Endodermal cell (in vitro differentiated cells): ENCODE data around the gene SCFD2. TPM values are rescaled to one million over a fixed set of nuclear protein-coding genes. Genes with fewer than 3 reads are reported as not detected.

Experiments used
- DNase-seq: peaks from one replicate; pipeline ENCODE4 v3.0.0-alpha.2; 2017
- H3K27ac ChIP-seq: 2 replicates; pipeline ENCODE4 v1.5.1; 2013; ENCODE audit warnings: mild to moderate bottlenecking, low read depth, low read length, moderate library complexity
- H3K27me3 ChIP-seq: 2 replicates; pipeline ENCODE4 v1.6.1; 2013; ENCODE audit warnings: mild to moderate bottlenecking, low read length, moderate library complexity; ENCODE audit not compliant: insufficient read depth, control insufficient read depth, poor library complexity, severe bottlenecking
- H3K36me3 ChIP-seq: 2 replicates; pipeline ENCODE4 v1.7.0; 2013; ENCODE audit warnings: mild to moderate bottlenecking, low read length, moderate library complexity; ENCODE audit not compliant: control insufficient read depth, insufficient read depth
- H3K4me1 ChIP-seq: one replicate; pipeline ENCODE4 v1.7.0; 2013; ENCODE audit warnings: low read length; ENCODE audit not compliant: control insufficient read depth, insufficient read depth
- H3K4me3 ChIP-seq: 2 replicates; pipeline ENCODE4 v1.5.1; 2013; ENCODE audit warnings: mild to moderate bottlenecking, low read length, moderate library complexity
- H3K9ac ChIP-seq: 2 replicates; pipeline ENCODE4 v1.6.1; 2013; ENCODE audit warnings: mild to moderate bottlenecking, low read length, moderate library complexity; ENCODE audit not compliant: poor library complexity, severe bottlenecking; ENCODE audit errors: extremely low read depth
- H3K9me3 ChIP-seq: 2 replicates; pipeline ENCODE4 v1.6.1; 2013; ENCODE audit warnings: mild to moderate bottlenecking, low read length, moderate library complexity; ENCODE audit not compliant: control insufficient read depth
- H3K27ac Mint-ChIP-seq: 2 replicates; pipeline ENCODE4 v1.8.0; 2020; ENCODE audit warnings: mixed read lengths
- H3K27me3 Mint-ChIP-seq: 2 replicates; pipeline ENCODE4 v1.8.0; 2021; ENCODE audit warnings: mild to moderate bottlenecking, mixed read lengths; ENCODE audit not compliant: insufficient read depth
- H3K36me3 Mint-ChIP-seq: 2 replicates; pipeline ENCODE4 v1.8.0; 2020; ENCODE audit warnings: low read depth, mixed read lengths
- H3K4me1 Mint-ChIP-seq: 2 replicates; pipeline ENCODE4 v1.8.0; 2020; ENCODE audit warnings: mixed read lengths
- H3K4me3 Mint-ChIP-seq: 2 replicates; pipeline ENCODE4 v1.8.0; 2020; ENCODE audit warnings: mild to moderate bottlenecking, moderate library complexity, mixed read lengths
- H3K9me3 Mint-ChIP-seq: 2 replicates; pipeline ENCODE4 v1.8.0; 2020; ENCODE audit warnings: mild to moderate bottlenecking, mixed read lengths
- WGBS, 2 experiments: methylation state at CpG; one replicate each; pipeline versions ENCODE4 v1.1.5 to v1.1.7; 2013; ENCODE audit warnings: missing lambda C conversion rate in 2 of 2, mixed read lengths in 1 of 2; ENCODE audit not compliant: insufficient coverage in 1 of 2, insufficient read length in 1 of 2; 5-methylcytosine and 5-hydroxymethylcytosine counted together
- total RNA-seq, 2 donors: library from RNA; stranded (reverse); fragmentation: NEBNext Ultra II Directional in 1 of 2; extraction: Animal tissue kit (Norgen Biotek cat#: 25700) in 1 of 2; gene quantifications; 2 replicates in 1 of 2; 3 replicates in 1 of 2; pipeline ENCODE4 v1.2.1, GENCODE V29; 2021
- TF ChIP-seq, protein P1 (sequence below): fragments of 200-600 bp; sonication (generic); conservative IDR thresholded peaks from 2 replicates; pipeline ENCODE4 v1.5.0; 2021; ENCODE audit warnings: antibody characterized with exemption, mild to moderate bottlenecking

The SCFD2 gene
- total RNA-seq, 2 donors from 2014 or later: 5.7 to 6.5 TPM

- WGBS, 2 experiments: no CpG with 5 or more reads among the region's 1 CpG
- TF ChIP-seq, protein P1, sequence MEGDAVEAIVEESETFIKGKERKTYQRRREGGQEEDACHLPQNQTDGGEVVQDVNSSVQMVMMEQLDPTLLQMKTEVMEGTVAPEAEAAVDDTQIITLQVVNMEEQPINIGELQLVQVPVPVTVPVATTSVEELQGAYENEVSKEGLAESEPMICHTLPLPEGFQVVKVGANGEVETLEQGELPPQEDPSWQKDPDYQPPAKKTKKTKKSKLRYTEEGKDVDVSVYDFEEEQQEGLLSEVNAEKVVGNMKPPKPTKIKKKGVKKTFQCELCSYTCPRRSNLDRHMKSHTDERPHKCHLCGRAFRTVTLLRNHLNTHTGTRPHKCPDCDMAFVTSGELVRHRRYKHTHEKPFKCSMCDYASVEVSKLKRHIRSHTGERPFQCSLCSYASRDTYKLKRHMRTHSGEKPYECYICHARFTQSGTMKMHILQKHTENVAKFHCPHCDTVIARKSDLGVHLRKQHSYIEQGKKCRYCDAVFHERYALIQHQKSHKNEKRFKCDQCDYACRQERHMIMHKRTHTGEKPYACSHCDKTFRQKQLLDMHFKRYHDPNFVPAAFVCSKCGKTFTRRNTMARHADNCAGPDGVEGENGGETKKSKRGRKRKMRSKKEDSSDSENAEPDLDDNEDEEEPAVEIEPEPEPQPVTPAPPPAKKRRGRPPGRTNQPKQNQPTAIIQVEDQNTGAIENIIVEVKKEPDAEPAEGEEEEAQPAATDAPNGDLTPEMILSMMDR: no peak
Observed at GRCh38 chr4:53168228-53168627, 197.6 kb downstream of the SCFD2 start.

DNA sequence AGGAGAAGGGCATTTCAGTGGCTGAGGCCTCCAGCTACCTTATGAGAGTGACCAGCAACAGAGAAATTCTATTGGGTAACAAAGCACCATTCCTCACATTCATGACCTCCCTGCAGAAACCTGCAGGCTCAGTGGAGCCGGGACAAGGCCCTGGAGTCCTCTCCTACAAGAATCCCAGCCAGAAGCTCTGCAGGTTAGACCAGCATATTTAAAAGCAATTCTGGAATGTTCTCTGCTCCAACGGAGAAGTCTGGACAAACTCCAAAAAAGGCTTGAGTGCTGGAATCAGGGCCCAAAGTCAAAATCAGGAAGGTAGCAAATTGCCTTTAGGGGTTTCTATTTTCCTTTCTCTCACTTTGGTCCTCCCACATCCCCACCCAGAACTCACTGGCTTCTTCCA is 202.9 kb downstream of the SCFD2 start:
- Histone ChIP-seq H3K27me3 (no peaks in the 10 kb centered on the region), H3K4me1 (no peaks in the 10 kb centered on the region), H3K27ac (no peak overlapping the region), H3K4me3 (no peak overlapping the region), H3K36me3 (no peaks in the 10 kb centered on the region), H3K9ac (no peak overlapping the region), H3K9me3 (no peaks in the 10 kb centered on the region)
- no peak overlapping the region for H3K4me3 Mint-ChIP-seq
- H3K9me3 Mint-ChIP-seq: no peaks in the 10 kb centered on the region
- no peaks in the 10 kb centered on the region for H3K4me1 Mint-ChIP-seq
- no peak for DNase-seq
- WGBS, 2 experiments: 90 to 94% methylated on average over 2 of the region's 2 CpGs
- no peaks in the 10 kb centered on the region for H3K27me3 Mint-ChIP-seq
- TF ChIP-seq, protein P1: no peak
- H3K36me3 Mint-ChIP-seq: no peaks in the 10 kb centered on the region
- H3K27ac Mint-ChIP-seq: no peak overlapping the region

More at GRCh38 chr4:53168228-53168627, 197.6 kb downstream of the SCFD2 start:
- no peaks in the 10 kb centered on the region for H3K9me3 ChIP-seq
- Mint-ChIP-seq H3K36me3 (no peaks in the 10 kb centered on the region), H3K27ac (no peak overlapping the region), H3K4me1 (no peaks in the 10 kb centered on the region), H3K4me3 (no peak overlapping the region), H3K9me3 (peaks cover 4% of the 10 kb centered on the region), H3K27me3 (no peaks in the 10 kb centered on the region)
- no peak overlapping the region for H3K27ac ChIP-seq
- no peak for DNase-seq
- H3K27me3 ChIP-seq: no peaks in the 10 kb centered on the region
- no peak overlapping the region for H3K4me3 ChIP-seq
- H3K36me3 ChIP-seq: no peaks in the 10 kb centered on the region
- no peak overlapping the region for H3K9ac ChIP-seq
- H3K4me1 ChIP-seq: no peaks in the 10 kb centered on the region

- H3K4me1 Mint-ChIP-seq: no peaks in the 10 kb centered on the region
- 95 to 100% methylated on average over 1 of the region's 1 CpG for WGBS, 2 experiments
Observed at GRCh38 chr4:53161787-53162433, 204.0 kb downstream of the SCFD2 start.

More at GRCh38 chr4:53161787-53162433, 204.0 kb downstream of the SCFD2 start:
- TF ChIP-seq, protein P1: no peak
- H3K27ac ChIP-seq: no peak overlapping the region
- H3K27me3 ChIP-seq: no peaks in the 10 kb centered on the region
- H3K4me3 ChIP-seq: no peak overlapping the region
- Mint-ChIP-seq H3K27ac (no peak overlapping the region), H3K27me3 (no peaks in the 10 kb centered on the region), H3K9me3 (no peaks in the 10 kb centered on the region), H3K4me3 (no peak overlapping the region), H3K36me3 (no peaks in the 10 kb centered on the region)
- no peaks in the 10 kb centered on the region for H3K4me1 ChIP-seq
- H3K36me3 ChIP-seq: no peaks in the 10 kb centered on the region
- no peak for DNase-seq
- H3K9me3 ChIP-seq: no peaks in the 10 kb centered on the region
- H3K9ac ChIP-seq: no peak overlapping the region
